Right renal cortex interstitium (tissue), 3 donors: ENCODE measurements around the gene KRTAP1-1. TPM values are rescaled to one million over a fixed set of nuclear protein-coding genes. Genes with fewer than 3 reads are reported as not detected.
"Not testable (repeated sequence)": the region's sequence is repeated elsewhere in the genome, so short reads cannot be mapped to it uniquely, and the experiment has no call there.

Source experiments
- DNase-seq, 3 donors: peaks; one replicate each; pipeline ENCODE4 v3.0.0-alpha.2; 2013; ENCODE audit warnings: low read depth in 3 of 3, low spot score in 2 of 3
- polyA plus RNA-seq, 3 donors: library from polyadenylated mRNA; unstranded; fragments of 120-200 nt; gene quantifications; one replicate each; pipeline ENCODE4 v1.2.1, GENCODE V29; 2013; ENCODE audit not compliant: insufficient read length in 3 of 3

The KRTAP1-1 gene
- polyA plus RNA-seq, 3 donors: not detected

- DNase-seq: no peak
Measured at GRCh38 chr17:41058741-41059140, 17.5 kb upstream of the KRTAP1-1 start.

GRCh38 chr17:41057547-41057946, 16.3 kb upstream of the KRTAP1-1 start:
- no peak for DNase-seq

GRCh38 chr17:41055130-41055529, 13.9 kb upstream of the KRTAP1-1 start, which contains the start of gene KRTAP2-2:
TSS of gene KRTAP2-2 (minus strand) at chr17:41055230. CDS start at chr17:41055211, 19 bp downstream.
- DNase-seq: not testable (repeated sequence)

GRCh38 chr17:41054556-41054955, 13.3 kb upstream of the KRTAP1-1 start:
- not testable (repeated sequence) for DNase-seq

GRCh38 chr17:41054025-41054424, 12.8 kb upstream of the KRTAP1-1 start:
- DNase-seq: peak in 2 of 3 donors; percentile 4 to 16

- no peak for DNase-seq
Measured at GRCh38 chr17:41052566-41052965, 11.3 kb upstream of the KRTAP1-1 start.

- DNase-seq: no peak
Measured at GRCh38 chr17:41049110-41049509, 7.9 kb upstream of the KRTAP1-1 start.

- DNase-seq: no peak
Measured at GRCh38 chr17:41048441-41048840, 7.2 kb upstream of the KRTAP1-1 start.

- DNase-seq: not testable (repeated sequence)
Measured at GRCh38 chr17:41046735-41047465, 5.7 kb upstream of the KRTAP1-1 start, which contains the start of gene KRTAP2-1. TSS of gene KRTAP2-1 (minus strand) at chr17:41047316. CDS start at chr17:41047267, 49 bp downstream.

GRCh38 chr17:41042953-41043352, 1.7 kb upstream of the KRTAP1-1 start:
- no peak for DNase-seq

- no peak for DNase-seq
Measured at GRCh38 chr17:41037853-41038350, 3.3 kb downstream of the KRTAP1-1 start.

GRCh38 chr17:41034346-41034935, 6.8 kb downstream of the KRTAP1-1 start, which contains the start of gene KRTAP1-3:
TSS of gene KRTAP1-3 (minus strand) at chr17:41034874. CDS start at chr17:41034821, 53 bp downstream.
- DNase-seq: not testable (repeated sequence)

- DNase-seq: no peak
Measured at GRCh38 chr17:41029633-41030245, 11.5 kb downstream of the KRTAP1-1 start, which contains the start of gene KRTAP1-4. TSS of gene KRTAP1-4 (minus strand) at chr17:41030195. CDS start at chr17:41030078, 117 bp downstream.

- no peak for DNase-seq
Measured at GRCh38 chr17:41026715-41027471, 14.4 kb downstream of the KRTAP1-1 start, which contains the start of gene KRTAP1-5. TSS of gene KRTAP1-5 (minus strand) at chr17:41027208. CDS start at chr17:41027155, 53 bp downstream.

GRCh38 chr17:41024697-41025096, 16.6 kb downstream of the KRTAP1-1 start:
- DNase-seq: no peak

- DNase-seq: no peak
Measured at GRCh38 chr17:41020336-41020735, 20.9 kb downstream of the KRTAP1-1 start.

- DNase-seq: no peak
Measured at GRCh38 chr17:41019415-41019814, 21.8 kb downstream of the KRTAP1-1 start.

- no peak for DNase-seq
Measured at GRCh38 chr17:41018541-41018940, 22.7 kb downstream of the KRTAP1-1 start.

GRCh38 chr17:41016578-41017215, 24.6 kb downstream of the KRTAP1-1 start:
- DNase-seq: no peak

GRCh38 chr17:41015454-41015853, 25.8 kb downstream of the KRTAP1-1 start:
- DNase-seq: no peak
